Measurements from ENCODE around the gene ZNF865. TPM values are rescaled to one million over a fixed set of nuclear protein-coding genes. Genes with fewer than 3 reads are reported as not detected.
A peak's percentile ranks its signal among the peaks of the same experiment; 100 is the strongest.

Gene ZNF865
- total and polyA plus RNA-seq, 2 of the 8 experiments (the other 6 are each of a cell fraction or from before 2014, with no cell fraction given): 3.5 to 13.6 TPM

DNA sequence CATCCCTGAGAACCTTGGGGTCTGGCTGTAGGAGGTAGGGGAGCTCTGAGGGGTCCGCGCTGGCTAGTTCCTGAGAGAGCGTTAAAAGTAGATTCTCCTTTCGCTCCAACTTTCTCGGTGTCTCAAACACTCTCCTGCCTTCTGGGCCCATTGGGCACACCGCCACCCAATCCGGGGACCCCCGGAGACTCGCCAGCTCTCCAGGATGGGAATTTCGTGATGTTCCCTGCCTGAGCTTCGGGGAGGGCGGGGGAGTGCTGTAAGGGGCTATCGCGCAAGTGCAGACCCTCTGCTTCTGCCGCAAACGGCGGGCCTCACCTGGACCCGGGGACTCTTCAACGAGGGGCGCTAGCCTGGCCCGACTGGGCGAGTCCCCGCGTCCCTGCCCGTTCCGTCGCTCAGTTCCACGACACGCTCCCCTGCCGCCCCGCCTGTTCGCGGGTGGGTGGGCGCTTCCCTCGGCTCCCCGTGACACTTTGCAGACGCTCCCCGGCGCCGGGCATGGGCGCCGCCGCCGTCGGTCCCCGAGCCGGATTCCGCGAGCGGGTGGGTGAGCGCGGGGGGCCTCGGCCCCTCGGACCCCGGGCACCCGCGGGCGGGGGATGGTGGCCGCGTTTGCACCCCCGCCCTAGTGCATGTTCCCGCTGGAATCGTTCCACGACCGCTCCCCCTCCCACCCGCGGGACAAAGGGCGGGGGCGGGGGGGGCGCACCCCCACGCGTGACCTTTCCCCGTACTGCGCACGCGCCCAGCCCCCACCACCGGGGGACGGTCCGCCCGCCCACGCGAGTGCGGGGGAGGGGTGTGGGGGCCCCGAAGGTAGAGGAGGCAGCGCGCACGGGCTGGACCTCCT lies 42.5 kb downstream of the ZNF865 start, which contains the start of gene CCDC106 (continued):
- TF ChIP-seq, protein P1, sequence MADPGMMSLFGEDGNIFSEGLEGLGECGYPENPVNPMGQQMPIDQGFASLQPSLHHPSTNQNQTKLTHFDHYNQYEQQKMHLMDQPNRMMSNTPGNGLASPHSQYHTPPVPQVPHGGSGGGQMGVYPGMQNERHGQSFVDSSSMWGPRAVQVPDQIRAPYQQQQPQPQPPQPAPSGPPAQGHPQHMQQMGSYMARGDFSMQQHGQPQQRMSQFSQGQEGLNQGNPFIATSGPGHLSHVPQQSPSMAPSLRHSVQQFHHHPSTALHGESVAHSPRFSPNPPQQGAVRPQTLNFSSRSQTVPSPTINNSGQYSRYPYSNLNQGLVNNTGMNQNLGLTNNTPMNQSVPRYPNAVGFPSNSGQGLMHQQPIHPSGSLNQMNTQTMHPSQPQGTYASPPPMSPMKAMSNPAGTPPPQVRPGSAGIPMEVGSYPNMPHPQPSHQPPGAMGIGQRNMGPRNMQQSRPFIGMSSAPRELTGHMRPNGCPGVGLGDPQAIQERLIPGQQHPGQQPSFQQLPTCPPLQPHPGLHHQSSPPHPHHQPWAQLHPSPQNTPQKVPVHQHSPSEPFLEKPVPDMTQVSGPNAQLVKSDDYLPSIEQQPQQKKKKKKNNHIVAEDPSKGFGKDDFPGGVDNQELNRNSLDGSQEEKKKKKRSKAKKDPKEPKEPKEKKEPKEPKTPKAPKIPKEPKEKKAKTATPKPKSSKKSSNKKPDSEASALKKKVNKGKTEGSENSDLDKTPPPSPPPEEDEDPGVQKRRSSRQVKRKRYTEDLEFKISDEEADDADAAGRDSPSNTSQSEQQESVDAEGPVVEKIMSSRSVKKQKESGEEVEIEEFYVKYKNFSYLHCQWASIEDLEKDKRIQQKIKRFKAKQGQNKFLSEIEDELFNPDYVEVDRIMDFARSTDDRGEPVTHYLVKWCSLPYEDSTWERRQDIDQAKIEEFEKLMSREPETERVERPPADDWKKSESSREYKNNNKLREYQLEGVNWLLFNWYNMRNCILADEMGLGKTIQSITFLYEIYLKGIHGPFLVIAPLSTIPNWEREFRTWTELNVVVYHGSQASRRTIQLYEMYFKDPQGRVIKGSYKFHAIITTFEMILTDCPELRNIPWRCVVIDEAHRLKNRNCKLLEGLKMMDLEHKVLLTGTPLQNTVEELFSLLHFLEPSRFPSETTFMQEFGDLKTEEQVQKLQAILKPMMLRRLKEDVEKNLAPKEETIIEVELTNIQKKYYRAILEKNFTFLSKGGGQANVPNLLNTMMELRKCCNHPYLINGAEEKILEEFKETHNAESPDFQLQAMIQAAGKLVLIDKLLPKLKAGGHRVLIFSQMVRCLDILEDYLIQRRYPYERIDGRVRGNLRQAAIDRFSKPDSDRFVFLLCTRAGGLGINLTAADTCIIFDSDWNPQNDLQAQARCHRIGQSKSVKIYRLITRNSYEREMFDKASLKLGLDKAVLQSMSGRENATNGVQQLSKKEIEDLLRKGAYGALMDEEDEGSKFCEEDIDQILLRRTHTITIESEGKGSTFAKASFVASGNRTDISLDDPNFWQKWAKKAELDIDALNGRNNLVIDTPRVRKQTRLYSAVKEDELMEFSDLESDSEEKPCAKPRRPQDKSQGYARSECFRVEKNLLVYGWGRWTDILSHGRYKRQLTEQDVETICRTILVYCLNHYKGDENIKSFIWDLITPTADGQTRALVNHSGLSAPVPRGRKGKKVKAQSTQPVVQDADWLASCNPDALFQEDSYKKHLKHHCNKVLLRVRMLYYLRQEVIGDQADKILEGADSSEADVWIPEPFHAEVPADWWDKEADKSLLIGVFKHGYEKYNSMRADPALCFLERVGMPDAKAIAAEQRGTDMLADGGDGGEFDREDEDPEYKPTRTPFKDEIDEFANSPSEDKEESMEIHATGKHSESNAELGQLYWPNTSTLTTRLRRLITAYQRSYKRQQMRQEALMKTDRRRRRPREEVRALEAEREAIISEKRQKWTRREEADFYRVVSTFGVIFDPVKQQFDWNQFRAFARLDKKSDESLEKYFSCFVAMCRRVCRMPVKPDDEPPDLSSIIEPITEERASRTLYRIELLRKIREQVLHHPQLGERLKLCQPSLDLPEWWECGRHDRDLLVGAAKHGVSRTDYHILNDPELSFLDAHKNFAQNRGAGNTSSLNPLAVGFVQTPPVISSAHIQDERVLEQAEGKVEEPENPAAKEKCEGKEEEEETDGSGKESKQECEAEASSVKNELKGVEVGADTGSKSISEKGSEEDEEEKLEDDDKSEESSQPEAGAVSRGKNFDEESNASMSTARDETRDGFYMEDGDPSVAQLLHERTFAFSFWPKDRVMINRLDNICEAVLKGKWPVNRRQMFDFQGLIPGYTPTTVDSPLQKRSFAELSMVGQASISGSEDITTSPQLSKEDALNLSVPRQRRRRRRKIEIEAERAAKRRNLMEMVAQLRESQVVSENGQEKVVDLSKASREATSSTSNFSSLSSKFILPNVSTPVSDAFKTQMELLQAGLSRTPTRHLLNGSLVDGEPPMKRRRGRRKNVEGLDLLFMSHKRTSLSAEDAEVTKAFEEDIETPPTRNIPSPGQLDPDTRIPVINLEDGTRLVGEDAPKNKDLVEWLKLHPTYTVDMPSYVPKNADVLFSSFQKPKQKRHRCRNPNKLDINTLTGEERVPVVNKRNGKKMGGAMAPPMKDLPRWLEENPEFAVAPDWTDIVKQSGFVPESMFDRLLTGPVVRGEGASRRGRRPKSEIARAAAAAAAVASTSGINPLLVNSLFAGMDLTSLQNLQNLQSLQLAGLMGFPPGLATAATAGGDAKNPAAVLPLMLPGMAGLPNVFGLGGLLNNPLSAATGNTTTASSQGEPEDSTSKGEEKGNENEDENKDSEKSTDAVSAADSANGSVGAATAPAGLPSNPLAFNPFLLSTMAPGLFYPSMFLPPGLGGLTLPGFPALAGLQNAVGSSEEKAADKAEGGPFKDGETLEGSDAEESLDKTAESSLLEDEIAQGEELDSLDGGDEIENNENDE (IDR thresholded peaks at IDR 0.05; ENCODE audit: insufficient replicate concordance, low read length): no peak
- TF ChIP-seq, protein P2, sequence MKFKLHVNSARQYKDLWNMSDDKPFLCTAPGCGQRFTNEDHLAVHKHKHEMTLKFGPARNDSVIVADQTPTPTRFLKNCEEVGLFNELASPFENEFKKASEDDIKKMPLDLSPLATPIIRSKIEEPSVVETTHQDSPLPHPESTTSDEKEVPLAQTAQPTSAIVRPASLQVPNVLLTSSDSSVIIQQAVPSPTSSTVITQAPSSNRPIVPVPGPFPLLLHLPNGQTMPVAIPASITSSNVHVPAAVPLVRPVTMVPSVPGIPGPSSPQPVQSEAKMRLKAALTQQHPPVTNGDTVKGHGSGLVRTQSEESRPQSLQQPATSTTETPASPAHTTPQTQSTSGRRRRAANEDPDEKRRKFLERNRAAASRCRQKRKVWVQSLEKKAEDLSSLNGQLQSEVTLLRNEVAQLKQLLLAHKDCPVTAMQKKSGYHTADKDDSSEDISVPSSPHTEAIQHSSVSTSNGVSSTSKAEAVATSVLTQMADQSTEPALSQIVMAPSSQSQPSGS (IDR thresholded peaks at IDR 0.05; ENCODE audit: low read length): no peak
- no peak for TF ChIP-seq SAP30 (IDR thresholded peaks at IDR 0.05; ENCODE audit: insufficient read depth, insufficient replicate concordance, low read length)
- TF ChIP-seq TEAD4 (IDR thresholded peaks at IDR 0.05; ENCODE audit: low read depth, low read length): no peak; the same call in 1 of the 2 replicates
- no peak for TF ChIP-seq SIRT6 (IDR thresholded peaks at IDR 0.05; ENCODE audit: low read length)
- TF ChIP-seq POU5F1 (IDR thresholded peaks at IDR 0.05; ENCODE audit: low read depth, low read length): no peak
- TF ChIP-seq CHD1 (IDR thresholded peaks at IDR 0.05; ENCODE audit: low read depth, low read length): no peak
- TF ChIP-seq KDM1A (IDR thresholded peaks at IDR 0.05; ENCODE audit: borderline replicate concordance, low read length): 0 out of 2 replicates have a peak, but pooled peaks have one; percentile 59

Measured in H1 (cell line).